HG03097 (cell line): ENCODE data around the gene R3HDM4.
"Not testable (repeated sequence)": the region's sequence is repeated elsewhere in the genome, so short reads cannot be mapped to it uniquely, and the experiment has no call there.

Experiments
- ATAC-seq: cut with Tn5 transposase; IDR thresholded peaks from one replicate; pipeline ENCODE4 v1.9.1; 2021; ENCODE audit not compliant: unreplicated experiment, low FRiP score

The R3HDM4 gene

DNA sequence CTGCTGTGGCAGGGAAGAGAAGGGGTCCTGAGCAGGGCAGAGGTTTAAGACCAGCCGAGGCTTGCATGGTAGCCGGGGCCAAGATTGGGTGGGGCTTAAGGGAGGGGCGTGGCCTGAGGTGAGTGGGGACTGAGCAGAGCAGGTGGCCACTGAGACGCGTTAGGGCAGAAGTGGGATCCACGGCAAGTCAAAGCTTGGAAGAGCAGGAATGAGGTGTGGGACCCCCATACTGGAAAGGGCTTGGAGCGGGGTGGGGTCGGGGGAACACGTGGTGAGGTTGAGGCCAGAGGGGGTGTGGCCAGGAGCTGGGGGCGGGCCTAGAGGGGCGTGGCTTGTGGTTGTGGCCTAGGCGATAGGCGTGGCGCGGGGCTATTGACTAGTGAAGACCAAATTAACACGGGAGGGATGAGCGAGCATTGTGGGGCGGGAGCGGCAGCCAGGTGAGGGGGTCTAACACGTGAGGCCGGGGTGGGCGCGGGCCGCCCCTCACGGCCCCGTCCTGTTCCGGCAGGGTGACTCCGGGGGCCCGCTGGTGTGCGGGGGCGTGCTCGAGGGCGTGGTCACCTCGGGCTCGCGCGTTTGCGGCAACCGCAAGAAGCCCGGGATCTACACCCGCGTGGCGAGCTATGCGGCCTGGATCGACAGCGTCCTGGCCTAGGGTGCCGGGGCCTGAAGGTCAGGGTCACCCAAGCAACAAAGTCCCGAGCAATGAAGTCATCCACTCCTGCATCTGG is 50.3 kb downstream of the R3HDM4 start:
- no peak for ATAC-seq

DNA sequence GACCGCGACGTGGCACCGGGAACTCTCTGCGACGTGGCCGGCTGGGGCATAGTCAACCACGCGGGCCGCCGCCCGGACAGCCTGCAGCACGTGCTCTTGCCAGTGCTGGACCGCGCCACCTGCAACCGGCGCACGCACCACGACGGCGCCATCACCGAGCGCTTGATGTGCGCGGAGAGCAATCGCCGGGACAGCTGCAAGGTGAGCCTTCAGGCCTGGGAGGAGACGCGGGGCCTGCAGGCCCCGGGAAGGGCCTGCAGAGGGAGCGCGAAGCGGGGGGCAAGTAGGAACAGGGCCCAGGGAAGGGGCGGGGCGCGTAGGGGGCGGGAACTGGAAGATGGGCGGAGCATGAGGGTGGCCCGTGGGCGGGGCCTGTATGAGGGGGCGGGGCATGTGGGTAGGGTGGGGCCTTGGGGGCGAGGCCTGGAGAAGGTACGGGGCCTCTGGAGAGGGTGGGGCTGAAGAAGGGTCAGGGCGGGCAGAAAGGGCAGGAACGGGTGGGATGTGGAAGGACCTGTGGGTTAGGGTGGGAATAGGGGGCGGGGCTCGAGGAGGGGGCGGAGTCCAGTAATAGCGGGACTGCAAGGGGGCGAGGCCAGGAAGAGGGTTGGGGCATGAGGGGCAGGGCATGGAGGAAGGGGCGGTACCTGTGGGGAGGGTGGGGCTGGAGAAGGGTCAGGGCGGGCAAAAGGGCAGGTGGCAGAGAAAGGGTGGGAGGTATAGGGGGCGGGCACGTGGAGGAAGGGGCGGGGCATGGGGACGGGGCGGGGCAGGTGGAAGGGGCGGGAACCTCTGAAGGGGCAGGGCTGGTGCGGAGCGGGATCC is 51.1 kb downstream of the R3HDM4 start:
- no peak for ATAC-seq

DNA sequence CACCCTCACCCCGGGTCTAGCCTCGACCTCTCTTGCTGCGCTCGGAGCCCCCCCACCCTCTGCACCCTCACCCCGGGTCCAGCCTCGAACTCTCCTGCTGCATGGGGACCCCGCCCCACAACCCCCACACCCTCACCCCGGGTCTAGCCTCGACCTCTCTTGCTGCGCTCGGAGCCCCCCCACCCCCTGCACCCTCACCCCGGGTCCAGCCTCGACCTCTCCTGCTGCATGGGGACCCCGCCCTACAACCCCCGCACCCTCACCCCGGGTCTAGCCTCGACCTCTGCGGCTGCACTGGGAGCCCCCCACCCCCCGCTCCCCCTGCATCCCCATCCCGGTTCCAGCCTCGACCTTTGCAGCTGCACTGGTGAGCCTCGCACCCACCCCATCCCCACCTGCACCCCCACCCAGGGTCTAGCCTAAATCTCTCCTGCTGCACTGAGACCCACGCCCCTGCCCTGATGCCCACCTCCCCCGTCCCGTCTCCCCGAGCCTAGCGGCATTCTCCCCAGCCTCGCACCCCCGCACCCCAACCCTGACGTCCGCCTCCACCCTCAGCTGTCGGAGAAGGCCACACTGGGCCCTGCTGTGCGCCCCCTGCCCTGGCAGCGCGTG is 51.8 kb downstream of the R3HDM4 start:
- ATAC-seq: no peak

DNA sequence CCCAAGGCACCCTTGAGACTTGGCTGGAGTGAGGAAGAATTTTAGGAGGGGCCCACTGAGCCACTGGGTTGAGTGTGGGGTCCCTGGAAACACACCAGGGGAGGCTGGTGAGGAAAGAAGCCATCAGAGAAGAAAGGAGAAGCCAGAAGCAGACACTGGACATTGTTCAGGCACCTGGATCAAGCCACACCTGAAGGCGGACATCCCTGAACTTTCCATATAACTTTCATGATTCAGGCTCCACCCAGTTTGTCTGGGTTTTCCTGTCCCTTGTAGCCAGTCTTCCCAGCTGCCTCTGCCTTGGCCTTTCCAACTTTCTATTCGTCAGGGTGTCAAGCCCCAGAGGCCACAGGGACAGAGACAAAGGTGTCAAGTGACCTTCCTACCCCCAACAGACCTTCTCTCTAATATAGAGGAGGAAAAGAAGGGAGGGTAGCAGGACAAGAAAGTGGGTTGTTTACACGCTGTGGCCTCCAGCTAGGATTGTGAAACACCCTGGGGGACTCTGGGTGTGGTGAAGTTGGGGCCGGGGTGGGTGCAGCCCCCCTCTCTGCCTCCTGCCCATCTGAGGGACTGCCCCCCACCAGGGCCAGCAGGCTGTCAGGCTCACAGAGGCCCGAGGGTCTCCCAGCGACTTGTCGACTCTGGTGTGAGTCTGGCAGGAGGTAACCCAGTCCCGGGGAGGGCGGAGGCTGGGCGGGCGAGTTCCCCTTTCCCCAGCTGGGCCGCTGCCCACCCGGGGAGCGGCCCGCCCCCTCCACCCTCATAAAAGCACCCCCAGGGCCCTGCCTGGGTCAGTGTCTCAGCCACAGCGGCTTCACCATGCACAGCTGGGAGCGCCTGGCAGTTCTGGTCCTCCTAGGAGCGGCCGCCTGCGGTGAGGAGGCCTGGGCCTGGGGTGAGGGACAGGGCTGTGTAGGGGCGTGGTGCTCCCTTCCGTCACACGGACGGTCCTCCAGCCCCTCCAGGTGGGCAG is 53.9 kb downstream of the R3HDM4 start, which contains the start of gene CFD:
TSS of gene CFD (plus strand) at position 797 of the 976 bp plus-strand sequence. CDS start at position 823, 26 bp downstream.
- ATAC-seq: no peak

DNA sequence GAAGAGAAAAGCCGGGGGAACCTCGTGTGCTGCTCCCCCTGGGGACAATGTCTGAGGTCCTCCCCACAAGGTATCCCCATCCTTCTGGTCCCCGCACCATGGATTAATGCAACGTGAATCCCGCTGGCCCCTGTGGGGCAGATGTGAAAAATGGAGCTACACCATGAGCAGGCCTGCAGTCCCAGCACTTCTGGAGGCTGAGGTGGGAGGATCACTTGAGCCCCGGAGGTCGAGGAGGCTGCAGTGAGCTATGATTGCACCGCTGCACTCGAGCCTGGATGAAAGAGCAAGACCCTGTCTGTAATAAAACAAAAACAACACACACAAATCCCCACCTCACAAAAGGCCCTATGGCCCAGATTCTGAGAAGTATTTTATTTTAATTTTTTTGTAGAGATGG is 54.7 kb downstream of the R3HDM4 start:
- no peak for ATAC-seq

DNA sequence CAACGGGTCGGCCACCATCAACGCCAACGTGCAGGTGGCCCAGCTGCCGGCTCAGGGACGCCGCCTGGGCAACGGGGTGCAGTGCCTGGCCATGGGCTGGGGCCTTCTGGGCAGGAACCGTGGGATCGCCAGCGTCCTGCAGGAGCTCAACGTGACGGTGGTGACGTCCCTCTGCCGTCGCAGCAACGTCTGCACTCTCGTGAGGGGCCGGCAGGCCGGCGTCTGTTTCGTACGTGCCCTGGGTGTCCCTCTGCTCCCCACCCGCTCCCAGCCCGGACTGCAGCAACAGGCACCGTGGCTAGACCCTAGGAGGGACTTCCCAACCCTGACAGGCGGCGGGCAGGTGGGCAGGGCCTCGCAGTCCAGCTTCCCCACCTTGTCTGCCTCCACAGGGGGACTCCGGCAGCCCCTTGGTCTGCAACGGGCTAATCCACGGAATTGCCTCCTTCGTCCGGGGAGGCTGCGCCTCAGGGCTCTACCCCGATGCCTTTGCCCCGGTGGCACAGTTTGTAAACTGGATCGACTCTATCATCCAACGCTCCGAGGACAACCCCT is 57.4 kb downstream of the R3HDM4 start:
- no peak for ATAC-seq

DNA sequence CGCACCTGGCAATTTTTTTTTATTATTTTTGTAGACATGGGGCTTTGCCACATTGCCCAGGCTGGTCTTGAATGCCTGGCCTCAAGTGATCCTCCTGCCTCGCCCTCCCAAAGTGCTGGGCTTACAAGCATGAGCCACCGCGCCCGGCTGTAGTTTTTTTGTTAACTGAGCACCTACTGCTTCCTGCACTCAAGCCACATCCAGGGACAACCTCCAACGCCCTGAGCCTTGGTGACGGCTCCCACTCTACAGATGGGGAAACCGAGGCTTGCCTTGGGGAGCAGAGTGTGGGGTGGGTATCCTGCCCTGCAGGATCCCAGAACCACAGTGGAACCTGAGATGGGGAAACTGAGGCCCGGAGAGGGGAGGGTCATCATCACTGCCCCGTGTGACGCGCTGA is 57.9 kb downstream of the R3HDM4 start:
- no peak for ATAC-seq

DNA sequence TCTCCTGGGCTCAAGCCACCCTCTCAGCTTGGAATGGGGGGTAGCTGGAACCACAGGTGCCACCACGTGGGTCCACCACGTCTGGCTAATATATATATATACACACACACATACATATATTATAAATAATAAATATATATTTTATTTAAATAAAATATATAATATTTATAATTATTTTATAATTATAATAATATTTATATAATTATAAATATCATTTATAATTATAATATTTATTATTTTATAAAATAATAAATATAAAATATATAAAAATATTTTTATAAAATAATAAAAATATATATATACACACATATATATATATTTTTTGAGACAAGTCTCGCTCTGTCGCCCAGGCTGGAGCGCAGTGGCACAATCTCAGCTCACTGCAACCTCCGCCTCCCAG is 58.5 kb downstream of the R3HDM4 start:
- no peak for ATAC-seq

DNA sequence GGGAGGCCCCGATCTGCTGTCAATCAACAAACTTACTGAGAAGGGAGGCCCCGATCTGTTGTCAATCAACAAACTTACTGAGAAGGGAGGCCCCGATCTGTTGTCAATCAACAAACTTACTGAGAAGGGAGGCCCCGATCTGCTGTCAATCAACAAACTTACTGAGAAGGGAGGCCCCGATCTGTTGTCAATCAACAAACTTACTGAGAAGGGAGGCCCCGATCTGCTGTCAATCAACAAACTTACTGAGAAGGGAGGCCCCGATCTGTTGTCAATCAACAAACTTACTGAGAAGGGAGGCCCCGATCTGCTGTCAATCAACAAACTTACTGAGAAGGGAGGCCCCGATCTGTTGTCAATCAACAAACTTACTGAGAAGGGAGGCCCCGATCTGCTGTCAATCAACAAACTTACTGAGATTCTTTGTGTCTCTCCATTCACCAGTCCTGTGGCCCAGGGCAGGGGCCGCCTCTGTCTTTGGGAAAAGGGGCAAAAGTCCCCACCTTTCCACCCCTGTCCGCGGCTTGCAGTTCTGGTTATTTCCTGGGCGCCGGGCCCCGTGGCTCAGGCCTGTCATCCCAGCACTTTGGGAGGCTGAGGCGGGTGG is 59.3 kb downstream of the R3HDM4 start:
- ATAC-seq: not testable (repeated sequence)

DNA sequence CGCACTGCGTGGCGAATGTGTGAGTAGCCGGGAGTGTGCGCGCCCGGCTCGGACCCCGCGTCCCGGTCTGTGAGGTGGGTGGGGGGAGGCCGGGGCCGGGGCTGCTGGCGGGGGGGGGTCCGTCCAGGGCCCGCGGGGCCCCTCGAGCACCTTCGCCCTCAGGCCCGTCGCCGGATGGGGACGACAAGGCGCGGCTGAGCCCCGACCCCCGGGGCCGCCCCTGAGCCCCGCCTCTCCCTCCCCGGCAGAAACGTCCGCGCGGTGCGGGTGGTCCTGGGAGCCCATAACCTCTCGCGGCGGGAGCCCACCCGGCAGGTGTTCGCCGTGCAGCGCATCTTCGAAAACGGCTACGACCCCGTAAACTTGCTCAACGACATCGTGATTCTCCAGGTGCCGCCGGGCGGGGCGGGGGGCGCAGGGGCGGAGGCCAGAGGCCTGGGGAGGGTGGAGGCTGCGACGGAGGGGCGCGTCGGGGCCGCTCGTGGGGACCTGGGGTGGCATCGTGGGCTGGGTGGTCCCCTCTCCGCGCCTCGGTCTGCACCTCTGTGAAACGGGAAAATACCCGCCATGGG is 59.9 kb downstream of the R3HDM4 start:
- ATAC-seq: no peak

DNA sequence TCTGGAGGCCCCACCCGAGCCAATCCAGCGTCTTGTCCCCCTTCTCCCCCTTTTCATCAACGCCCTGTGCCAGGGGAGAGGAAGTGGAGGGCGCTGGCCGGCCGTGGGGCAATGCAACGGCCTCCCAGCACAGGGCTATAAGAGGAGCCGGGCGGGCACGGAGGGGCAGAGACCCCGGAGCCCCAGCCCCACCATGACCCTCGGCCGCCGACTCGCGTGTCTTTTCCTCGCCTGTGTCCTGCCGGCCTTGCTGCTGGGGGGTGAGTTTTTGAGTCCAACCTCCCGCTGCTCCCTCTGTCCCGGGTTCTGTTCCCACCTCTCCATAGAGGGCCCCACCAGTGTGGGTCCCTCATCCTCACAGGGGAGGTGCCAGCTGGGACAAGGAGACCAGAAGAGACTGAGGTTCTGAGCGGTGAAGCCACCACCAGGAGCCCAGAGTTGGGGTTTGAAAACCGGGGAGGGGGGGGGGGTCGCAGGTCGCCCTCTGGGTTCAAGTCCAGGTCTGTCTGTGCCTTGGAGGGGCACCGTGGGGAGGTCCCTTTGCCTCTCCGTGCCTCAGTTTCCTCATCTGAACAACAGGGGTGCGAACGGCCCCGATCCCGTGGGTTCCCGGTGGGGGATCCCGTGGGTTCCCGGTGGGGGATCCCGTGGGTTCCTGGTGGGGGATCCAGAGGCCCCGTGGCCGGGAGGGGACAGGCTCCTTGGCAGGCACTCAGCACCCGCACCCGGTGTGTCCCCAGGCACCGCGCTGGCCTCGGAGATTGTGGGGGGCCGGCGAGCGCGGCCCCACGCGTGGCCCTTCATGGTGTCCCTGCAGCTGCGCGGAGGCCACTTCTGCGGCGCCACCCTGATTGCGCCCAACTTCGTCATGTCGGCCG is 60.6 kb downstream of the R3HDM4 start, which contains the start of gene ELANE:
TSS of gene ELANE (plus strand) at position 168 of the 878 bp plus-strand sequence. CDS start at position 194, 26 bp downstream.
- no peak for ATAC-seq

DNA sequence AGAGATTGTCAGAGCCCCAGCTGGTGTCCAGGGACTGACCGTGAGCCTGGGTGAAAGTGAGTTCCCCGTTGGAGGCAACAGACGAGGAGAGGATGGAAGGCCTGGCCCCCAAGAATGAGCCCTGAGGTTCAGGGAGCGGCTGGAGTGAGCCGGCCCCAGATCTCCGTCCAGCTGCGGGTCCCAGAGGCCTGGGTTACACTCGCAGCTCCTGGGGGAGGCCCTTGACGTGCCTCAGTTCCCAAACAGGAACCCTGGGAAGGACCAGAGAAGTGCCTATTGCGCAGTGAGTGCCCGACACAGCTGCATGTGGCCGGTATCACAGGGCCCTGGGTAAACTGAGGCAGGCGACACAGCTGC is 62.1 kb downstream of the R3HDM4 start:
- no peak for ATAC-seq

DNA sequence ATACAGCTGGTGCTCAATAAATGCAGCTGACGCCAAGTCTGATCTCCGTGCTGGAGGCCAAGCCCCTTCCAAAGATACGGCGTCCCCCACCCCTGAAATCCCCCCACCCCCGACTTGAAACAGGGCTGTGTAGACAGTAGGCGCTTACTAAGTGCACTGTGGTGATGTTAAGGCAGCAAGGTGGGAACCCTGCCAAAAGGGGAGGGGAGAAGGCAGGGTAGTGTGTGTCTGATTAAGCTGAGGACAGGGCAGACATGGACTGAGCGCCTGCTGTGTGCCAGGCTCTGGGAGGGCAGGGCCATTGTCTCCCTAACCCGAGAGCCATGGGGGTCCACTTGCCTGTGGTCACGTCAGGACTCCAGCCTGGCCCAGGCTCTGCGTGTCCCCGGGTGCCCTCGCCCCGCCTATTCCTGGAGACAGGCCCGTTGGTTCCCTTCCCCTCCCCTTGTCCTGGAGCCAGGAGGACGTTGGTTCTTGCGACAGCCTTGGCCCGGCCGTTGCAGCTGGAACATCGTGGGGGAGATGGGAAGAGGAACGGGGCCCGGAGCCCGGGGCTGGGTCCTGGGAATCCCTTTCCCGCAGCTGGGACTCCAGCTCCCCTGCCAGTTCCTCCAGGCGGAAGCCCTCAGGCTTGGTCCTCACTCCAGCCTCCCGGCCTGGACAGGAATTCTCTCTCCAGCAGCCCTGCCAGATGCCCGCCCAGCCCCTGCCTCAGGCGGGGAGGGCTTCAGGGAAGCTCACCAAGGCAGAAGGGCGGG is 62.6 kb downstream of the R3HDM4 start:
- ATAC-seq: no peak

DNA sequence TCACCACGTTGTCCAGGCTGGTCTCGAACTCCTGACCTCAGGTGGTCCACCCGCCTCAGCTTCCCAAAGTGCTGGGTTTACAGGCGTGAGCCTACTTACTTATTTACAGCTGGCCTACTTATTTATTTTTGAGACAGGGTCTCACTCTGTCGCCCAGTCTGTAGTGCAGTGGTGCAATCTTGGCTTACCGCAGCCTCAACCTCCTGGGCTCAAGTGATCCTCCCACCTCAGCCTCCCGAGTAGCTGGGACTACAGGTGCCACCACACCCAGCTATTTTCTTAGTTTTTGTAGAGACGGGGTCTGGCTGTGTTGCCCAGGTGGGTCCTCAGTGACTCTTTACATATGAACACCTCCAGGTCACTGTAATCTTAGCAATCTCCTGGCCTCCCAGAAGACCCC is 63.8 kb downstream of the R3HDM4 start:
- ATAC-seq: not testable (repeated sequence)

DNA sequence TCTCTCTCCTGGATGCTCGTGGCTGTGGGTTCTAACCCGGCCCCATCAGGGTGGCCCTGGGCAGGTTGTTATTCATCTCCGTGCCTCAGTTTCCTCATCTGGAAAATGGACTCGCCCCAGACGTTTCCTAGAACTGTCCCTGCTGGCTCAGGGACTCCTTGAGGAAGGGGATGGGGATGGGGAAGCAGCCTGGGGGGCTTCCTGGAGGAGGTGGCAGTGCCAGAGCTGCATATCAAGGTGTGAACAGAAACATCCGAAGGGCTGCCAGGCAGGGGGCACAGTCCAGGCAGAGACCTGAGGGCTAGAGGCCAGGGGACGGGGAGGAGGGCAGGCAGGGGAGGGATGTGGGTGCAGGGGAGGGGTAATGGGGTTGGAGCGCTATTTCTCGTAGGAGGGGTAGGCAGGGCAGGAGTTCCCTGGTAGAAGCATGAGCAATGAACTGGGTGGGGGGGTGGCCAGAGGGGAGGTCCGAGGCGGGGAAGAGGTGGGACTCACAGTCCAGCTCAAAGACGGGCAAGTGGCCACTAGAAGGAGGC is 64.6 kb downstream of the R3HDM4 start:
- ATAC-seq: no peak
